Measurements from ENCODE around the gene SMG1. TPM values are rescaled to one million over a fixed set of nuclear protein-coding genes. Genes with fewer than 3 reads are reported as not detected.

Gene SMG1
- total RNA-seq, 2 donors from 2014 or later, result 100 to 113 TPM

DNA sequence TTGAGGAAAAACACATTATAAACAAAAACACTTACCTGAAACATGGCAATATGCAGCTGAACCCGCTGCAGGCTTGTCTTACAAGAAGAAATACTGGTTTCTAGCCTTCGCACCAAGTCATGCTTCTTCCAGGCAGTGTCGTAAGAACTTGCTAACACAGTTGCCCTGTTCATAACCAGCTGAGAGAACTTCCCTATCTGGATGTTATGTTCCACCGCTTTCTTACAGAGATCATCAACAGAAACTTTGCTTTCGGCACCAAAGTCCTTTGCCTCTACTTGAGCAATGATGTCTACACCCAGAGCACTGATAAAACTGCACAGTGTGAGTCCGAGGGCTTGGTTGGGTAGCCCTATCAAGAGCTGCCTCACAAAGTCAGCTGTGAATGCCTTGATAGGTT, 97.0 kb downstream of the SMG1 start:
- Mint-ChIP-seq H3K4me3 (no peak overlapping the region), H3K27ac (peak overlapping the region; percentile 59), H3K36me3 (ENCODE audit: low read depth) (peaks cover 55% of the 10 kb centered on the region), H3K9me3 (no peaks in the 10 kb centered on the region), H3K4me1 (peaks cover 8% of the 10 kb centered on the region), H3K27me3 (ENCODE audit: insufficient read depth) (no peaks in the 10 kb centered on the region)
- Histone ChIP-seq H3K36me3 (ENCODE audit: control insufficient read depth, insufficient read depth, low read length) (peaks cover 65% of the 10 kb centered on the region), H3K9ac (ENCODE audit: extremely low read depth, low read length, poor library complexity, severe bottlenecking) (no peak overlapping the region), H3K9me3 (ENCODE audit: control insufficient read depth, low read length) (no peaks in the 10 kb centered on the region), H3K4me3 (ENCODE audit: low read length) (no peak overlapping the region), H3K4me1 (ENCODE audit: control insufficient read depth, insufficient read depth, low read length) (peaks cover 5% of the 10 kb centered on the region), H3K27me3 (ENCODE audit: control insufficient read depth, insufficient read depth, low read length, poor library complexity, severe bottlenecking) (no peaks in the 10 kb centered on the region), H3K27ac (ENCODE audit: low read depth, low read length) (no peak overlapping the region)
- TF ChIP-seq, protein P1, sequence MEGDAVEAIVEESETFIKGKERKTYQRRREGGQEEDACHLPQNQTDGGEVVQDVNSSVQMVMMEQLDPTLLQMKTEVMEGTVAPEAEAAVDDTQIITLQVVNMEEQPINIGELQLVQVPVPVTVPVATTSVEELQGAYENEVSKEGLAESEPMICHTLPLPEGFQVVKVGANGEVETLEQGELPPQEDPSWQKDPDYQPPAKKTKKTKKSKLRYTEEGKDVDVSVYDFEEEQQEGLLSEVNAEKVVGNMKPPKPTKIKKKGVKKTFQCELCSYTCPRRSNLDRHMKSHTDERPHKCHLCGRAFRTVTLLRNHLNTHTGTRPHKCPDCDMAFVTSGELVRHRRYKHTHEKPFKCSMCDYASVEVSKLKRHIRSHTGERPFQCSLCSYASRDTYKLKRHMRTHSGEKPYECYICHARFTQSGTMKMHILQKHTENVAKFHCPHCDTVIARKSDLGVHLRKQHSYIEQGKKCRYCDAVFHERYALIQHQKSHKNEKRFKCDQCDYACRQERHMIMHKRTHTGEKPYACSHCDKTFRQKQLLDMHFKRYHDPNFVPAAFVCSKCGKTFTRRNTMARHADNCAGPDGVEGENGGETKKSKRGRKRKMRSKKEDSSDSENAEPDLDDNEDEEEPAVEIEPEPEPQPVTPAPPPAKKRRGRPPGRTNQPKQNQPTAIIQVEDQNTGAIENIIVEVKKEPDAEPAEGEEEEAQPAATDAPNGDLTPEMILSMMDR (conservative IDR thresholded peaks at IDR 0.05), result no peak
- no peak for DNase-seq
- 93 to 97% methylated on average over 6 of the region's 6 CpGs for WGBS, 2 experiments (ENCODE audit: insufficient coverage in 1 of 2, insufficient read length in 1 of 2)

GRCh38 chr16:18827890-18828289, 98.3 kb downstream of the SMG1 start:
- H3K36me3 Mint-ChIP-seq (ENCODE audit: low read depth), result peaks cover 46% of the 10 kb centered on the region
- peaks cover 8% of the 10 kb centered on the region for H3K4me1 Mint-ChIP-seq
- no peak overlapping the region for H3K4me3 Mint-ChIP-seq
- no peaks in the 10 kb centered on the region for H3K27me3 Mint-ChIP-seq (ENCODE audit: insufficient read depth)
- Histone ChIP-seq H3K27ac (ENCODE audit: low read depth, low read length) (no peak overlapping the region), H3K27me3 (ENCODE audit: control insufficient read depth, insufficient read depth, low read length, poor library complexity, severe bottlenecking) (no peaks in the 10 kb centered on the region), H3K4me1 (ENCODE audit: control insufficient read depth, insufficient read depth, low read length) (peaks cover 5% of the 10 kb centered on the region), H3K9ac (ENCODE audit: extremely low read depth, low read length, poor library complexity, severe bottlenecking) (no peak overlapping the region), H3K36me3 (ENCODE audit: control insufficient read depth, insufficient read depth, low read length) (peaks cover 52% of the 10 kb centered on the region), H3K4me3 (ENCODE audit: low read length) (no peak overlapping the region), H3K9me3 (ENCODE audit: control insufficient read depth, low read length) (no peaks in the 10 kb centered on the region)
- peak overlapping the region; percentile 9 for H3K27ac Mint-ChIP-seq
- TF ChIP-seq, protein P1 (conservative IDR thresholded peaks at IDR 0.05), result no peak
- WGBS, 2 experiments (ENCODE audit: insufficient coverage in 1 of 2, insufficient read length in 1 of 2), result 85 to 94% methylated on average over 3 to 4 of the region's 4 CpGs
- no peaks in the 10 kb centered on the region for H3K9me3 Mint-ChIP-seq
- no peak for DNase-seq

DNA sequence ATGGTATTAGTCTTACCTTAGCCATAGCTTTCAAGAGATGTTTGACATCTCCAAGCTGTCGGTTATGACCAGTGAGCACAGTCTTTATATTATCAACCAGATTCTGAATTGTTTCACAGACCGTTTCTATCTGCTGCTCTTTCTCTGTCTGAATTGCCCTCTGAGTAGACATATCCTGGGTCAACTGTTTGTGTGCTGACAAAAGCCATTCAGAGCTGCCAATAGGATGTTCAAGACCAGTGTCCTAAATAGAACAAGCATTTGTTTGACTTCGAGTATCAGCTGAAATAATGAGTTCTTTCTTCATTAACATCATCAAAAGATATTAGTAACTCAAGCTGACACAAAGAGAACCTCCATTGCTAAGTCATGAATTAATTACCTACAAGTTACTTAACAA, 109.9 kb downstream of the SMG1 start:
- Mint-ChIP-seq H3K27ac (no peak overlapping the region), H3K27me3 (ENCODE audit: insufficient read depth) (no peaks in the 10 kb centered on the region), H3K36me3 (ENCODE audit: low read depth) (peaks cover 65% of the 10 kb centered on the region), H3K9me3 (no peaks in the 10 kb centered on the region), H3K4me1 (no peaks in the 10 kb centered on the region), H3K4me3 (no peak overlapping the region)
- Histone ChIP-seq H3K9ac (ENCODE audit: extremely low read depth, low read length, poor library complexity, severe bottlenecking) (no peak overlapping the region), H3K27ac (ENCODE audit: low read depth, low read length) (no peak overlapping the region), H3K4me1 (ENCODE audit: control insufficient read depth, insufficient read depth, low read length) (no peaks in the 10 kb centered on the region), H3K36me3 (ENCODE audit: control insufficient read depth, insufficient read depth, low read length) (peaks cover 75% of the 10 kb centered on the region), H3K4me3 (ENCODE audit: low read length) (no peak overlapping the region), H3K9me3 (ENCODE audit: control insufficient read depth, low read length) (no peaks in the 10 kb centered on the region), H3K27me3 (ENCODE audit: control insufficient read depth, insufficient read depth, low read length, poor library complexity, severe bottlenecking) (no peaks in the 10 kb centered on the region)
- TF ChIP-seq, protein P1 (conservative IDR thresholded peaks at IDR 0.05), result no peak
- WGBS, 2 experiments (ENCODE audit: insufficient coverage in 1 of 2, insufficient read length in 1 of 2), result 95 to 97% methylated on average over 3 of the region's 3 CpGs
- no peak for DNase-seq

Measured in endodermal cell (in vitro differentiated cells).